Upper lobe of left lung (tissue), 6 donors: ENCODE measurements around the gene ZNF565. TPM values are rescaled to one million over a fixed set of nuclear protein-coding genes. Genes with fewer than 3 reads are reported as not detected.

Experiments used
- ATAC-seq, 2 donors: fragments of 200-7000 bp; cut with Tn5 transposase; one replicate each; pipeline ENCODE4 v1.9.1; 2022; ENCODE audit warnings: mild to moderate bottlenecking in 2 of 2, moderate library complexity in 2 of 2; ENCODE audit not compliant: low FRiP score in 2 of 2
- DNase-seq, 2 donors: peaks; one replicate each; pipeline ENCODE4 v3.0.0-alpha.2; 2019 to 2020
- H3K27ac ChIP-seq, 4 donors: fragments of 200-600 bp; sonication (generic); one replicate each; pipeline ENCODE4 v1.5.1; 2016 to 2019
- H3K27me3 ChIP-seq, 4 donors: fragments of 200-600 bp; sonication (generic); one replicate each; pipeline ENCODE4 v1.5.1; 2017 to 2019
- H3K36me3 ChIP-seq, 4 donors: fragments of 200-600 bp; sonication (generic); one replicate each; pipeline ENCODE4 v1.5.1; 2016 to 2019
- H3K4me1 ChIP-seq, 4 donors: fragments of 200-600 bp; sonication (generic); one replicate each; pipeline ENCODE4 v1.5.1; 2018 to 2019
- H3K4me3 ChIP-seq, 4 donors: fragments of 200-600 bp; sonication (generic); one replicate each; pipeline ENCODE4 v1.5.1; 2017 to 2019; ENCODE audit warnings: mild to moderate bottlenecking in 2 of 4, moderate library complexity in 1 of 4
- H3K9me3 ChIP-seq, 4 donors: fragments of 200-600 bp; sonication (generic); one replicate each; pipeline ENCODE4 v1.5.1; 2018 to 2019
- EP300 ChIP-seq, 4 donors: sonication (generic); formaldehyde crosslinking; IDR thresholded peaks; one replicate each; pipeline ENCODE4 v1.5.1; 2017; ENCODE audit warnings: antibody characterized with exemption in 4 of 4, control low read depth in 2 of 4
- POLR2A ChIP-seq, 4 donors: fragments of 450-650 bp; IDR thresholded peaks; one replicate each; pipeline ENCODE4 v1.5.1; 2016 to 2017; ENCODE audit warnings: antibody characterized with exemption in 4 of 4, mild to moderate bottlenecking in 2 of 4
- POLR2AphosphoS5 ChIP-seq, 2 donors: sonication (generic); formaldehyde crosslinking; IDR thresholded peaks; one replicate each; pipeline ENCODE4 v1.5.1; 2017; ENCODE audit warnings: antibody characterized with exemption in 2 of 2
- WGBS, 2 donors: methylation state at CpG; one replicate each; pipeline ENCODE4 v1.1.5; 2017 to 2018; 5-methylcytosine and 5-hydroxymethylcytosine counted together
- total RNA-seq, 6 donors: library from RNA; depleted of rRNA in 4 of 6; stranded (reverse); fragments of >200 nt in 4 of 6; gene quantifications; one replicate each; pipeline versions ENCODE4 v1.1.0 to v1.2.1, GENCODE V29; 2016 to 2021
- TF ChIP-seq, protein P1 (sequence below), 6 experiments: fragments of 450-650 bp in 4 of 6; fragments of 200-600 bp in 2 of 6; sonication (generic) in 2 of 6; IDR thresholded peaks; one replicate each; pipeline ENCODE4 v1.5.1; 2016 to 2019; ENCODE audit warnings: antibody characterized with exemption in 6 of 6
- donor health status: DM: no; HTN: no; CAD: no; lungs with moderate emphysema.
- donor health status: DM: no; HTN: yes; CAD: no; lungs with severe emphysema.

The ZNF565 gene
- total RNA-seq, 6 donors from 2014 or later, result 3.5 to 14.7 (median 5.1) TPM

- Histone ChIP-seq H3K4me1 (peaks cover 0 to 3% (median 0%) of the 10 kb centered on the region in 4 donors), H3K27ac (no peak overlapping the region), H3K9me3 (peaks cover 0 to 41% (median 17%) of the 10 kb centered on the region in 4 donors), H3K36me3 (no peaks in the 10 kb centered on the region), H3K4me3 (peak overlapping the region; percentile 32 to 53 (median 44)), H3K27me3 (no peaks in the 10 kb centered on the region)
- peak in 1 of 2 donors; percentile 28 for ATAC-seq
- TF ChIP-seq POLR2AphosphoS5 (IDR thresholded peaks at IDR 0.05), result no peak
- TF ChIP-seq POLR2A (IDR thresholded peaks at IDR 0.05), result no peak
- TF ChIP-seq, protein P1, sequence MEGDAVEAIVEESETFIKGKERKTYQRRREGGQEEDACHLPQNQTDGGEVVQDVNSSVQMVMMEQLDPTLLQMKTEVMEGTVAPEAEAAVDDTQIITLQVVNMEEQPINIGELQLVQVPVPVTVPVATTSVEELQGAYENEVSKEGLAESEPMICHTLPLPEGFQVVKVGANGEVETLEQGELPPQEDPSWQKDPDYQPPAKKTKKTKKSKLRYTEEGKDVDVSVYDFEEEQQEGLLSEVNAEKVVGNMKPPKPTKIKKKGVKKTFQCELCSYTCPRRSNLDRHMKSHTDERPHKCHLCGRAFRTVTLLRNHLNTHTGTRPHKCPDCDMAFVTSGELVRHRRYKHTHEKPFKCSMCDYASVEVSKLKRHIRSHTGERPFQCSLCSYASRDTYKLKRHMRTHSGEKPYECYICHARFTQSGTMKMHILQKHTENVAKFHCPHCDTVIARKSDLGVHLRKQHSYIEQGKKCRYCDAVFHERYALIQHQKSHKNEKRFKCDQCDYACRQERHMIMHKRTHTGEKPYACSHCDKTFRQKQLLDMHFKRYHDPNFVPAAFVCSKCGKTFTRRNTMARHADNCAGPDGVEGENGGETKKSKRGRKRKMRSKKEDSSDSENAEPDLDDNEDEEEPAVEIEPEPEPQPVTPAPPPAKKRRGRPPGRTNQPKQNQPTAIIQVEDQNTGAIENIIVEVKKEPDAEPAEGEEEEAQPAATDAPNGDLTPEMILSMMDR (IDR thresholded peaks at IDR 0.05), result no peak
- TF ChIP-seq EP300 (IDR thresholded peaks at IDR 0.05), result no peak
- 59 to 94% methylated on average over 13 to 35 of the region's 42 CpGs for WGBS, 2 donors
- DNase-seq, result peak in 1 of 2 donors; percentile 50
These were observed 42.5 kb upstream of the ZNF565 start for GRCh38 chr19:36256853-36257519.

DNA sequence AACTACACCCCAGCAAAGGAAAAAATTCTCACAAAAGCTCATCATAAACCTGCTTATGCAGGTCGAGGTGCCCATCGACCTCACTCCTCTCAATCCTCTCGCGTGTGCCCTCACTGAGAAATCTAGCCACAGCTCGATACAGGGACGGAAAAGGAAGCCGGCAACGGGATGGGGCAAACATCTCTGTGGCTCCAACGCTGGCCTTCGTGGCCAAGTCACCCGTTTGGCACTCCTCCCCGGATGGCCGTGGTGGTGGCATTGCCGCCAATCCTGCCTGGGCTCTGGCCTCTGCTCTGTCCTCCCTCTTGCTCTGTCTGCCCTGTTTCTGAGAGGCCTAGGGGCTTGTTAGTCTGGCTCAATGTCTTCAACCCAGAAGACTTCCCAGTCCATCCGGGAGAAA, 41.6 kb upstream of the ZNF565 start:
- Histone ChIP-seq H3K4me3 (no peak overlapping the region), H3K9me3 (peaks cover 0 to 41% (median 17%) of the 10 kb centered on the region in 4 donors), H3K36me3 (no peaks in the 10 kb centered on the region), H3K4me1 (peaks cover 0 to 3% (median 0%) of the 10 kb centered on the region in 4 donors), H3K27me3 (no peaks in the 10 kb centered on the region), H3K27ac (no peak overlapping the region)
- 94 to 98% methylated on average over 15 of the region's 15 CpGs for WGBS, 2 donors
- TF ChIP-seq, protein P1 (IDR thresholded peaks at IDR 0.05), result no peak
- TF ChIP-seq POLR2A (IDR thresholded peaks at IDR 0.05) (no peak), POLR2AphosphoS5 (IDR thresholded peaks at IDR 0.05) (no peak), EP300 (IDR thresholded peaks at IDR 0.05) (no peak)
- ATAC-seq (no peak), DNase-seq (no peak)

DNA sequence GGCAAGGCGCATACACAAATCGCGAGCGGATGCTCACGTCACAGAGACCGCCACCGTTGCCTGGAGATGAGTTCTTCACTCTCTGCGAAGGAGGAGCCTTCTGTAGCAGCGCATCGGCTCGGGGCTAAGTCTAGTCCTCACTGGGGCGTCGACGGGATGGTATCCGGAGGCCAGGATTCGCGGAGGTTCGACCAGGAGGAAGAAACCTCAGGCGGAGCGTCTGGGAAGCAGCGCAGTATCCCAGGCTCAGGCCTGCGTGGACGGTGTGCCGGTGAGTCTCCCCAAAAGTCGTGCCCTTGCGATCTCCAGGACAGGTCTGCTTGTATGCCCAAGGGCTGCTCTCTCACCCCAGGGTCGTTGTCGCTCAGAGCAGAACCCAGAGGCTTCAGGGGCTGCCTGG, 40.9 kb upstream of the ZNF565 start:
- Histone ChIP-seq H3K36me3 (no peaks in the 10 kb centered on the region), H3K27ac (no peak overlapping the region), H3K4me1 (peaks cover 0 to 3% (median 0%) of the 10 kb centered on the region in 4 donors), H3K9me3 (peaks cover 0 to 41% (median 17%) of the 10 kb centered on the region in 4 donors), H3K4me3 (no peak overlapping the region), H3K27me3 (no peaks in the 10 kb centered on the region)
- ATAC-seq, result peak in 1 of 2 donors; percentile 8
- TF ChIP-seq, protein P1 (IDR thresholded peaks at IDR 0.05), result no peak
- TF ChIP-seq EP300 (IDR thresholded peaks at IDR 0.05) (no peak), POLR2A (IDR thresholded peaks at IDR 0.05) (no peak), POLR2AphosphoS5 (IDR thresholded peaks at IDR 0.05) (no peak)
- DNase-seq, result peak in 1 of 2 donors; percentile 54
- WGBS, 2 donors, result 96 to 98% methylated on average over 28 of the region's 28 CpGs

- 87 to 96% methylated on average over 11 of the region's 11 CpGs for WGBS, 2 donors
- no peak for TF ChIP-seq POLR2AphosphoS5 (IDR thresholded peaks at IDR 0.05)
- no peak for TF ChIP-seq POLR2A (IDR thresholded peaks at IDR 0.05)
- TF ChIP-seq, protein P1 (IDR thresholded peaks at IDR 0.05), result no peak
- no peak for TF ChIP-seq EP300 (IDR thresholded peaks at IDR 0.05)
- Histone ChIP-seq H3K4me3 (no peak overlapping the region), H3K27me3 (no peaks in the 10 kb centered on the region), H3K9me3 (peaks cover 0 to 41% (median 17%) of the 10 kb centered on the region in 4 donors), H3K4me1 (peaks cover 0 to 3% (median 0%) of the 10 kb centered on the region in 4 donors), H3K36me3 (no peaks in the 10 kb centered on the region), H3K27ac (no peak overlapping the region)
- DNase-seq (no peak), ATAC-seq (peak in 1 of 2 donors; percentile 42)
These were observed 40.4 kb upstream of the ZNF565 start for GRCh38 chr19:36254848-36255247.
